HG03025 (cell line): ENCODE measurements around the gene STARD10.

Source experiments
- ATAC-seq: cut with Tn5 transposase; IDR thresholded peaks from one replicate; pipeline ENCODE4 v1.9.1; 2021; ENCODE audit warnings: mild to moderate bottlenecking, moderate library complexity; ENCODE audit not compliant: unreplicated experiment, low FRiP score

The STARD10 gene

DNA sequence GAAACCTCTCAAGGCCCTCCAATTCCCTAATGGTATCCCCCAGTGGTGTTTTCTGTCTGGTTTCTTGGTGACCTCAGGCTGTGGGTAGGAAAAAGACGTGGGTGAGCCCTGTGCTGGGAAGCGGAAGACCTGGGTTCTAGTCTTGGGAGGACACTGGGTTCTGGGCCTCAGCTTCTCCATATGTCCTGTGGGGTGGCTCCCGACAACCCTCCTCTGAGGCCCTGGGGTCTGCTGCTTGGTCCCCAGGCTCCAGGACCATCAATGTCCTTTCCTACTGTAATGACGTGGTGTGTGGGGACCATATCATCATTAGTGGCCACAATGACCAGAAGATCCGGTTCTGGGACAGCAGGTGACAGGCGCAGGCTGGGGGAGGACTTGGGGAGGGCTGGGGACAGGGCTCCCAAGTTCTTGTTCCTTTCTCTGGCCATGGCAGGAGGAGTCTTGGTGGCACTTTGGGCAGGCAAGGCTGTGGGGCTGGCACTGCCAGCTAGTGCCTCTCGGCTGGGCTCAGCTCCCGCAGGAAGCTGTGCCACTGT lies 33.2 kb upstream of the STARD10 start:
- ATAC-seq = no peak

DNA sequence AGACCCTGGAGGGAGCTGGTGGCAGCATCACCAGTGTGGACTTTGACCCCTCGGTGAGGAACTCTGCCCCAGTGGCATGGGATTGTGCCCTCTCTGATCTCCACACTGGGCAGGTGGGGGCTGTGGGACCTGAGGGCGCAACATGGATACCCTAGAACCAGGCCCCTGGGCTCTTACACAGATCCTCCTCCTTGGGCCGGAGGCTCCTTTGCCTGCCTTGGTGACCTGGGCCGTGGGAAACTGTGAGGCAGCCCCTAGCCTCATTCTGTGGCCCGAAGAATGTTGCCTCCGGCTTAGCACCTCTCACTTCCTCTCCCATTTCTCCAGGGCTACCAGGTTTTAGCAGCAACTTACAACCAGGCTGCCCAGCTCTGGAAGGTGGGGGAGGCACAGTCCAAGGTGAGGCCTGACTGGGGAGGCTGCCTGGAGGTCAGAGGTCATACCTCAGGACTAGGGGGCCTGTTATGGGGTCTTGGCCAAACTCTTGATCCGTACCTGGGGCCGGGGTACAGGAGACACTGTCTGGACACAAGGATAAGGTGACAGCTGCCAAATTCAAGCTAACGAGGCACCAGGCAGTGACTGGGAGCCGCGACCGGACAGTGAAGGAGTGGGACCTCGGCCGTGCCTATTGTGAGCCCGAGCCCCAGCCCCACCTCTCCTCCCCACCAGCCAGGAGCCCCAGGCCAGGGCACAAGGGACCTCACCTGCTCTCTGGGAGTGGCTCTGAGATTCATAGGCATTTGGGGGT lies 32.5 kb upstream of the STARD10 start:
- no peak for ATAC-seq

DNA sequence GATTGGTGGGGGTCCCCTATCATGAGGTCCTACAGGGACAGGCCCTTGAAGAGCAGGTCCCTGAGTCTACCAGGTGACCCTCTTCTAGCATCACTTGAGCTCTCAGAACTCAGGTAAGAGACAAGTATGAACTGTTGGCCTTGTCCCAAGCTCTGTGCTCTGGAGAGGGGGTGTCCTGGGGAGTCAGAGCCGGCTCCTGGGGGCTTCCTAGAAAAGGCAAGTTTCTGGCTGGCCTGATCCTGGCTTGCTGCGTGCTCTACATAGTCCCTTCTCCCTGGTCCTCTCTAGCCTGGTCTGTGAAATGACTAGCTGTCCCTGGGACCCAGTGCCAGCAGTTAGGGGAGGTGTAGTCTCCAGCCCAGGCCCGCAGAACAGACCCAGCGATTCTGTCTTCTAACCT lies 31.8 kb upstream of the STARD10 start:
- no peak for ATAC-seq

DNA sequence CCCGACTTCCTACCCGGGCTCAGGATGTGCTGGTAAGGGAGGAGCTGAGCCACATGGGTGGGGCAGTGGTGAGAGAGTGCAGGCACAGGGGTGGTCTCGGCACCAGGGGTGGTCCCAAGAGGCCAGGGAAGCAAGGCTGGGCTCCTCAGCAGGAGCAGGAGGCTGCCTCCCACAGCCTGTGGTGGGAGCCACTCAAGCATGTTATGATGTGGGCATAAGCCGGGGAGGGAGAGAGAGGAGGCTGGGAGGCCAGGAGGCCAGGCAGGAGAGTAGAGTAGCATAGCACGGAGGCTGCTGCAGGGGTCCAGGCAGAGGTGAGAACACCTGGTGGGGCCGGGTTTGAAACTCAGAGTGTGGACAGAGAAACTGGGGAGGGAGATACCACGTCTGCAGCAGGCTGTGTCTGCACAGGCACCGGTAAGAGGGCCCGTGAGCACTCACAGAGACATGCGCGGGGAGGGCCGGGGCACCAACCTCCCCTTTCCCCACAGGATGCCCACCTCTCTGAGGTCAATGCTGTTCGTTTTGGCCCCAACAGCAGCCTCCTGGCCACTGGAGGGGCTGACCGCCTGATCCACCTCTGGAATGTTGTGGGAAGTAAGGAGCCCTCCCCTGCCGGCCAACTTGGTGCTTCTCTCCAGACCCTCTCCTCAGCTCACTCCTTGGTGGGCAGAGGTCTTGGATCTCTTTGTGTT lies 31.1 kb upstream of the STARD10 start:
- no peak for ATAC-seq

DNA sequence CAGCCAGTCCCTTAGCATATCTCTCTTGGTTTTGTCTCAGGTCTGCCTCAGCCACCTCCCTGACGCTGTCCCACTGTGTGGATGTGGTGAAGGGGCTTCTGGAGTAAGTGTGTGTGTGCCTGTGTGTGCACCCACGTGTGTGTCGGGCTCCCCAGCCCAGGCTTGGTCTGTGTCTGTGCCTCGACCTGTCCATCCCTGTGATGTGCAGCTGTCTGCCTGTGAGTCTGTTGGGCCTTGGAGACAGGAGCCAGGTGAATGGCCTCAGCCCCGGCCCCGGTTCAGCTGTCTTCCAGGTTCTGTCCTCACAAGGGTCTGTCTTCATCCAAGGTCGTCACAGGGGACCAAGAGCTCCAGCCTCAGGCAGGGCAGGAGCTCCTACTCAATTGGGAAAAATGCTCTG lies 30.2 kb upstream of the STARD10 start:
- no peak for ATAC-seq

DNA sequence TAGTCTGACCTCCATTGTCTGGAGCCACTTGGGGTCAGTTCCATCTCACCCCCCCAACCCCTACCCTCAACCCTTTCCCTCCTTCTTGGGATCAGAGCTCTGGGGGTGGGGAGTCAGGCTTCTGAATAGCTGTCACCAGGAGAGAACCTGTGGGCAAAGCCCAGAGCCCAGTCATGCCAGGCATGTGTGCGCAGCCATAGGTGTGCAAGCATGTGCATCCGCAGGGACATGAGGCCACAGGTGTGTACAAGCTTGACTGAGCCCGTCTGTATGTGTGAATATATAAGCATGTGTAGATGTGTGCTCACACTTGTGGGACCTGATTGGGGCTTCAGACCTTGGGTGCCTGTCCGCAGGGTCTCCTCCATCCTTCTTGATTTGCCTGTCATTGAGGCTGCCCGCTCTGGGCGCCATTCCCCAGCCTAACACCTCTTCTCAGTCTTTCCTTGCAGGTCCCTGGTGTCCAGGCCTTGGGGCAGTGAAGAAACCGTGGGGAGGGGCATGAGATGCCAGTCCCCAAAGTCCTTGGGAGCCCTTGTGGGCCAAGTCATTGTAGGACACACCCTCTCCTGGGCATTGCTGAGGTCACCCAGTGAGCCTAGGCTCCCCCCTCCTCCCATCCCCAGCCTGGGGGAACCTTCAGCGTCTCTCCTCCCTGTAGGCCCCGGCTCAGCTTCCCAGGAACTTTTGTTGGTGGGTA lies 29.4 kb upstream of the STARD10 start:
- ATAC-seq = no peak

DNA sequence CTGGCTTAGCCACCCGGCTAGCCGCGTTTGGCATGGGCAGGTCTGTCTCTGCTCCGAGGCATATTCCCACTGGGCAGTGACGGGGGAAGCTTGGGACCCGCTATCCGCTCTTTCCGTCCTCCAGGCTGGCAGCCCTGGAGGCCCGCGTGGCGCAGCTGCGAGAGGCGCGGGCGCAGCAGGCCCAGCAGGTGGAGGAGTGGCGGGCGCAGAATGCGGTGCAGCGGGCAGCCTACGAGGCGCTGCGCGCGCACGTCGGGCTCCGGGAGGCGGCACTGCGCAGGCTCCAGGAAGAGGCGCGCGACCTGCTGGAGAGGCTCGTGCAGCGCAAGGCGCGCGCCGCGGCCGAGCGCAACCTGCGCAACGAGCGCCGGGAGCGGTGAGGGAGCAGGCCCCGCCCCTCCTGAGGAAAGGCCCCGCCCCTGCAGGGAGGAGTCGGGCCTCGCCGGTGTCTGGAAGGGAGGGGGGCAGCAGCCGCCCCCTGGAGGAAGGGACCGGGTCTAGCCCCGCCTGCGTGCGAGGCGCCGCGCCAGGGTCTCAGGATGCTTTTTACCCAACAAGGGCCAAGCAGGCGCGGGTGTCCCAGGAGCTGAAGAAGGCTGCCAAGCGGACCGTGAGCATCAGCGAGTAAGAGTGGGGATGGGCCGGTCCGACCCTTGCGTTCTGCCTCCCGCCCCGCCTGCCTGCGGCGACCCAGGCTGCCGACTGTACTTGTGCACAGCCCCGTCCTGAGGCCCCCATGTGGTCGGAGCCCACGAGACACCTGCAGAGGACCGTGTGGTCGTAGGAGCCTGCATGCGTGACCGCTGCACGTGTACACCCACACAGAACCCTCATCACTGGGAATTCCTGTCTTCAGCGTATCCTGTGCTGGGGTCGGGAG lies 28.3 kb upstream of the STARD10 start:
- peak; percentile 57 for ATAC-seq

DNA sequence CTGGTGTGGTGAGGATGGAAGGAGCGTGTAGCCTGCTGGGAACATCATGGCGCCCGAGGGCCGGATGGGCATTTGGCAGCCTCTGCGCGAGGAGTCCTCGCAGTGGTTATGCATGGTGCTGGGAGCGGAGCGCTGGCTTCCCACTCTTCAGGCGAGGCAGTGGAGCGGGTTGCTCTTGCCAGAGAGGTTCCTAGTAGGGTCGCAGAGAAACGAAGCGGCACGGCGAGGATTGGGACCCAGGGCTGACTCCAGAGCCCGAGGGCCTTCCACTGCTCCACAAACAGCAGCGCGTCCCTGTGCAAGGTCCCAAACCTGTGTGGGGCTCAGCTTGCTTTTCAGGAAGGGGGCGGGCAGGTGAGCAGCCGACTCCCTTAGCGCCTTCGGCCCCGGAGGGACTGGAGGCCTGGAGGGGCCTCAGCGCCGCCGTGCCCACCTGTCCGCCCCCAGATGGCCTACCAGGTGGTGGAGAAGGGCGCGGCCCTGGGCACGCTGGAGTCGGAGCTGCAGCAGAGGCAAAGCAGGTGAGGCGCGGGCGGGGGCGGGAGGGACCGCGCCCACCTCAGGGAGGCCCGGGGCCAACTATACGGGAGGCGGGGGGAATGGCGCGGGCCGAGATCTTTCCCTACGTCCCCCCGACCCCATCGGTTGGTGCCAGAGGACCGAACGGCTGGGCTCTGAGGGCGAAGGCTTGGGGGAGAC lies 27.5 kb upstream of the STARD10 start:
- ATAC-seq = no peak

DNA sequence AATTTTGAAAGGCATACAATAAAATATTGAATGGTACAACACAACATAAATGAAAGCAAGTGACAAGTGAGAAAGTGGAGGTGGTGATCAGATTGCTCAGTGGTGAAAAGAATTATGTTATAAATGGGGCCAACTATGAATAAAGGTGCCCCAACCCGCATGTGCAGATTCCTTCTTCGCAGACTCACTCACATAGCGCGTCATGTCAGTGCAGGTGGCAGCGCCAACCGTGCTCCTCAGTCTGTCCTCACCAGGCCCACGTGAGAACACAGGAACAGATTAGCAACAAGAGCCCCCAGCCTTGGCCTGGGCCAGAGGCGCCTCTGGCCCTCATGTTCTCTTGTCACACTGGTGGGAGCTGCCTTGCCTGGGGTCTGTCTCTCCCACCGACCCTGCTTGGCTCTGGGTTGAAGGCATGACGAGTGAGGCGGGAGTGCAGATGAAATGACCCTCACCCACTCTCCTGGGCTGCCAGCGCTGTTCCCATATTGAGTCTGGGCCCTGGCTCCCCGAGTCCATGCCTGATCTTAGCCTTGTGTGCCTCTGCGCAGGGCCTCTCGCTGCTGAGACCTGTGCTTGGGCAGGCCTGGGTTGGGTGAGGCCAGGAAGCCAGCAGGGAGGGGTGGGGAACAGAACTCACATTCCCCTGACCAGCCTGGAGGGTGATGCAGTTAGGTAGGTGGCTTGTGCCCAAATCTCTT lies 26.7 kb upstream of the STARD10 start:
- ATAC-seq = no peak

DNA sequence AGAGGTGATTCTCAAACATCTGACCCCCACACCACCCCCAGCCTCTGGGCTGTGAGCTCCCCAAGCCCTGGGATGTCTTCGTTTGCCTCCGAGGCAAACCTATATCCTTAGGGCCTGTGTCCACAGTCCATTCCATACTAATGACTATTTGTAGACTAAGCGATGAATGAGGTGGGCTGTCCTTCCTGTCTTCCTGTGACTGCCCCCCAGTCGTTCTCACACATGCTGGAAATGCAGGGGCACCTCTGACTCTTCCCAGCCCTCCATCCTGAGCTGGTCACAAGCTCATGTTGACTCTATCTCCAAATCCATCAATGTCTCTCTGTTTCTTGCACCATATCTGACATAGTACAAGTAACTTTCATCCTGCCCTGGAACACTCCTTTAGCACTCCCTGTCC lies 25.1 kb upstream of the STARD10 start:
- no peak for ATAC-seq

DNA sequence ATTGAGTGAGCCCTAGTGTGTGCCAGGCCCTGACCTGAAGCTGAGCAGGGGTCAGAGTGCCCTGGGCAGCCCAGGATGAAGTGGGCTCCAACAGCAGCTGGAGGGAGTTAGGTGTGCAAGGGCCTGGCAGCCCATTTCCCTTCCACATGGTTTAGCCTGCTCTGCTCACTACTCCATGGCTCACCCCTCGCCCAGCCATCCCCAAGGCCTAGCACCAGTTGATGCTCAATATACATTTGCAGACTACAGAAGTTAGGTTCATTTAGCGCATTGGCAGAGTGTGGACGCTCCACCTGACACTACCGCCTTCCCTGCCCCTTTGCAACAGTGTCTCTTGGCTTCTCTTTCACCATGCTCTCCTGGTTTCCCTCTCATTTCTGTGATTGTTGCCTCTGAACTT lies 24.1 kb upstream of the STARD10 start:
- no peak for ATAC-seq

DNA sequence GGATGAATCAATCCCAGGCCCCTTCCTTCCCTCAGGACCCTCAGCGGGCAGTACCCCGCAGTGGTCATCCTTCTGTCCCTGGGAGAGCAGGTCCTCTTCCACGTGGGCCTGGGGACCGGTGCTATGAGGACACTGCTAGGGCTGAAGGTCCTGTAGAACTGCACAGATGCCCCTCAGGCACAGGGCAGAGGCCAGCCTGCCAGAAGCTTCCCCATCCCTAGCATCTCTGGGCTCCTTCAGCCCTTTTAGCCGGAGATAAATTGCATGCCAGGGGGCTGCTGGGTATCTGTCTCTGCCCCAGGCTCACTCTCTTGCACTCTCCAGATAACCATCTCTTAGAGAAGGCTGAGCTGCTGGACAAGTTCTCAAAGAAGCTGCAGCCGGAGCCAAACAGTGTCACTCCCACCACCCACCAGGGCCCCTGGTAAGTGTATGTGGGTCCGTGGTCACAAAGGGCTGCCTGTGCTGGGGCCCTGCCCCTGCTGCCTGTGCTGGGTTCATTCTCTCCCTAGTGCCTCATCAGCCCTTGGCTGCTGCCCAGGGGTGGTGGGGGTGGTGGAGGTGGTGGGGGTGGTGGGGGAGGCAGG lies 22.6 kb upstream of the STARD10 start:
- no peak for ATAC-seq

DNA sequence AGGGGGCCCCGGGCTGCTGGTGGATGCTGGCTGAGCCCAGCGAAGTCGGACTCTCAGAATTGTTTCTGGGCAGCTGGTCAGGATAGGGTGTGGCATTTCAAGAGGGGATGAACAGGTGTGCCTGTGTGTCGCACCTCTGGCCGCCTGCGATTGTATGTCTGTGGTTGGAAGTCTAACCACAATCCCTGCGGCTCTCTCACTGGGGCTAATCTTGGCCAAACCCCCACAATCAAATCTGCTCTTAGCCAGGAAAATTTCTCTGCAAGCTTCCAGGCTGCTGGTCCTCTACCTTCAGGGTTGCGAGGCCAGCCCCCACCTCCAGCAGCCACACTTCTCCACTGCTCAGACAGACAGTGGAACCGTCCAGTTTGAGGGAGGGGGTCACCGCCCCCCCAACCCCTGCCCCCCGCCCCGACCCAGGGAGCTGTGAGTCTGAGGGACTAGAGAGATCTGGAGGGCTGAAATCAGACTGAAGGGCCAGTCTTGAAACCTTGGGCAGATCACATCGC lies 21.3 kb upstream of the STARD10 start:
- ATAC-seq = no peak

DNA sequence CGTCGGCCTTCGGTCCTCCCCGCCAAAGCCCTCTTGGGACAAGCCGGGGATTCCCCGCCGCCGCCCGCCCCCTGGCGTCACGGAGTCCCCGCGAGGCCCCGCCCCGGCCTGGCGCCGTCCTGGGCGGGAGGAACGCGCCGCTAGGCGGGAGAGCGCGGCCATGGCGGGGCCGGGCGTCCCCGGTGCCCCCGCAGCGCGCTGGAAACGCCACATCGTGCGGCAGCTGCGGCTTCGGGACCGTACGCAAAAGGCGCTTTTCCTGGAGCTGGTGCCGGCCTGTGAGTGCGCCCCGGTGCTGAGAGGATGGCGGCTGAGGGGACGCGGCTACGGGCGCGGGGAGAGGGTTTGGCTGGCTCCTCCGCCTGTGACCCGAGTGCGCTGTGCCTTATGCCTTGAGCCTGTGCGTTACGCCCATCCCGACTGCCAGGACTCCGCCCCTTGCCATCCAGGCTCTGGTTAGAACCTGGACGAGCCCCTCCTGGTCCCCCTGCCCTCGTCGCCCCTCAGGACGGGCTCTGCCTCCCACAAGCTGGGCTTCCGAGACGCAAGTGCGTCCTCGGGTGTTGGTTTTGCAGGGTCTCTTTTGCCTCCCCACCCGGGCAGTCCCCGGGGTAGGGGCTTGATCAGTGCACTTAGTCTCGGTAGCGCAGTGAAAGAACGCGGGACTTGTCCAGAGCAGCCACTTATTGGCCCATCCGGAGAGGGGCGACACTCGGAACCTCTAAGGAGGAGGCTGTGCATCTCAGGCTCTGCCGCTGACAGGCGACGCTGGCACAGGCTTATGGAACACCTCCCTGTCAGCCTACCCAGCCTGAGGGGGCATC lies 20.7 kb upstream of the STARD10 start, which contains the start of gene ATG16L2:
TSS of gene ATG16L2 (plus strand) at position 126 of the 824 bp plus-strand sequence. CDS start at position 161, 35 bp downstream.
- ATAC-seq = peak; percentile 49

DNA sequence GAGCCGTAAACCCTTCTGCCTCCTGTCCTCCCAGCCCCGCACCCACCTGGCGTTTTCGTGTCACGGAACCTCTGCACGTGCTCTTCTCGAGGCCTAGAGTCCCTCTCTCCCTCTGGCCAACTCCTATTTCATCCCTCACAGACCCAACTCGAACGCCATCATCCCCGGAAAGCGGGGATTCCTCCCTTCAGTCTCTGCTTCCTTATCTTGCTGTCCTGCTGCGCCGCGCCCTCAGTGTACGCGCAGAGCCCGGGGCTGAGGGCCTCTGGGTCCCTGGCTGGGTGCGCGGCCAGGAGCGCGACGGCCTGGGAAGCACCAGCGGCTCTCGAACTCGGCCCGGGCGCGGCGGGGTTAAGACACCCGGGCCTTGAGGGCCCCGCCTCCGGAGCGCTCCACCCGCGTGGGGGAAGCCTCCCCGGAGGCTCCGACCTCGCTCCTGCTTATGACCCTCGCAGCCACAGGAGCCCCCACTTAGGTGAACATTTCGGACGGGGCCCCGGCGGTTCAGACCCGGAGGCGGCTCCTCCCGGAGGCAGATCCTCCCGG lies 20.0 kb upstream of the STARD10 start:
- peak; percentile 48 for ATAC-seq

DNA sequence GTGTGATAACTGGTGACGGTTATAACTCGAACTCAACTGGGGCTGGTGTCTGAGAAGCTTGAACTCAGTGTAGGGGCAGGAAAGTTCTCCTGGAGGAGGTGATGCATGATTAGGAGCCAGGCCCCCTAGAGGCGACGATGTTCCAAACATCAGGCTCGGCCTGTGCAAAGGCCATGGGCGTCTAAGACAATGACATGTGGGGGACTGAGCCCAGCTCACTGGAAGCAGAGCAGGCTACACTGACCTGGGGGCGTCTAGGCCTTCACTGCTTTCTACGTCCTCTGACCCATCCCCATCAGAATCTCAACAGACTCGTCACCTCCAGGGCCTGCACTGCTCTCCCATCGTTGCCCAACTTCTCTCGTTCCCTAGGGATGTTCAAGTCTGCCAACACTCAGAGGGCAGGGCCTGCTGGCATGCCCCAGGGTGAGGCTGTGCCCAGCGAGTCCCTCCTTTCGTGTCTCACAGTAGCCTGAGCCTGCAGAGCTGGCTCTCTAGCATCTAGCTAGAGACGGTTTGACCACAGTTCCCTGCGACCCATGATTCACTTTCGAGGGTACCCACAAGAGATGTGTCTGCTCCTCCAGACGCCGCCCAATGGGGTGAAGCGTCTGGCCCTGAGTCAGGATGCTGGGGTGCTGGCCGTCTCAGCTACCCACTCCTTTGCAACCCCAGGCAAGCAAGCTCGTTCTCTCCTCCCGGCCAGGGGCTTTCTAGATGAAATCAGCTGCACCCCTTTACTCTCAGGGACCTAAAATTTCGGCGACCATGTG lies 19.3 kb upstream of the STARD10 start:
- peak; percentile 13 for ATAC-seq

DNA sequence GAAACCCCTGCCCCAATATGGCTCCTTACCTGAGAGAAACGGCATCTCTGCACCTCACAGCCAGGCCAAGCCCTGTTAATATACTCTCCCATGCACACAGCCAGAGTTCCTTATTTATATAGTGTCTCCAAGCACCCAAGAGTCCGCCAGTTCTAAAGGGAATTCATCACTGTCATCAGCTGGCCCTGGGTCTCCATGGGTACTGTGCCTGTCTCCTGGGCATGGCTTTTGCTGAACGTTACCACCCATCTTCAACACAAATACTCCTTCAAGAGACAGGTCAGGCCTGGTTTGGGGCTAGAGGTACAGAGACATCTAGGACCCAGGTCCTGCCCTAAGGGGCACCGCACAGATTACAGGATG lies 18.7 kb upstream of the STARD10 start:
- no peak for ATAC-seq
